SK-N-DZ (cell line): Measurements from ENCODE around the gene MIPEP.

Experiments used
- DNase-seq: peaks from one replicate; pipeline ENCODE4 v3.0.0-alpha.2; 2015; ENCODE audit warnings: low spot score
- small RNA-seq, 2 experiments: library from RNA; depleted of rRNA; stranded (forward); fragments of <200 nt; gene quantifications; one replicate each; pipeline ENCODE3, GENCODE V24; 2014

Gene MIPEP

DNA sequence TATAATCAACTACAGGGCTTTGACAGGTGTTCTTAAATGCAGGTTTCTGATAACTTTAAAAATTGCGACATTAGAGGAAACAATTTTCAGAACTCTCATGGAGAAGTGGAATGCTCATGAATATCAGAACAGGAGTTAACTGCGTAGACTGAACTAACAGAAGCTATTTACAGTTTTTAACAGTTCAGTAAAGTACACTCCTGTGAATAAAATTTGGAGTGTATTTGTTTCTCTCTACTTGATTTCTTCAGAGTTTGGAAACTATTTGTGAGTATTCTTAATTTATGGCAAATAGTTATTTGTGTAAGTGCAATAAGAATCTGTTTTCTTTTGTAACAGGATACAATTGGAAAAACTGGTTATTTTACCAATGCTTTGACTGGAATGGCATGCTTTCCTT is 204.6 kb downstream of the MIPEP start:
- DNase-seq, result no peak

DNA sequence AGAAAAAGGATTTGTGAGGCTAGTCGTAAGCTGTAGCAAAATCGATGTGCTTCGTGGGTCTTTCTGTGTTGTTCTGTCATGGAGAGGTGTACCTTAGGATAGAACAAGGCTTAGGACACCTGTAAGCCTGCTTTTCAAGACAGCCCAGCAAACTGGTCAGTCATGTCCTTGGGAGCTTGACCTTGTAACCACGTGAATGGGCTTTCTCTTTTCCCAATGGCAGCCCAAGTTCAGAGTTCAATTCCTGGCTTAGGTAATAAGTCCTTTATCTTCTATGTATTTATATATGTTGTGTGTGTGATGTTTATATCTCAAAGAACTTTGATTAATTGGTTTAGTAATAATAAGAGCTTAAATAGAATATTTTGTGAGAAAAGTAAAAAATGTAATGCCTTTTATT is 206.1 kb downstream of the MIPEP start:
- DNase-seq, result no peak

DNA sequence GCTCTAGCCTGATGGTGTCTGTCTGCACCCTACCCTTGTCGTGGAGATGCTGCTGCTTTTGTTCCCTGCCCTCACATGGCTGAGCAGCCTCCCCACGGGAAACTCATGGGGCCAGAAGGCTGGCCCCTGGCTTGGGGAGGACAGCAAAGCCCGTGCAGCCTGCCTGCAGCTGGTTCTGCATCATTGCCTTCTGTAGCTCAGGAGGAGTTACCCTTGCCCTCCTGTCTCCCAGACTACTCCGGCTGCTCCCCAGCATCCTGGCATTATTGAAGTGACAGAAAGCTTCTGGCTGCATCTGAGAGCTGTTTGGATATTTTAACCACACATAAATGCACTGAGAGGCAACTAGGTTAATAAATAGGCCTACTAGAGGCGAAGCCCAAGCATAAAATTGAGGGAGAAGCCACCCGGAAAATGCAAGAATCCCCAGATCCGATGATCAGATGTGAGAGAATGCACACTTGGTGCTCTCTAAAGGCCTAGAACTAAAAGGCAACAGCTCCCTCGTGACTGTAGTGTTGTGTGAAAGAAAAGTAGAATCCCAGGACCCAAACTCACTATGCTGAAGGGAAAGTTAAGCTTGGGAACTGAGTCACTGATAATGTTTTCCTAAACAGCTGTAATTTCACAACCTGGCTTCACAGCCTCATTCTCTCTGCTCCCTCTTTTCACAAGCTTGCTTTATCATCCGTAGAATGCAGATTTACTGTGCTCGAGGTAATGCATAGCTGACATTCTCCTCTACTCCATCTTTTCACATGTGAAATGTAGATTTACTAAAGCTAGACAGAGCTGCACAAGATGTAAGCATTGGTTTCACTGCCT is 208.1 kb downstream of the MIPEP start:
- no peak for DNase-seq

Small RNA genes lying within 50 kb of the gene (small RNA-seq; reads per million reads assigned to genes)
- gene MTCO3P2, result 0 reads per million in 2 experiments
